ENCODE data around the gene COX6A1. TPM values are rescaled to one million over a fixed set of nuclear protein-coding genes. Genes with fewer than 3 reads are reported as not detected.

Gene COX6A1
- total and polyA plus RNA-seq, 4 donors, result 338 to 910 (median 536) TPM

- H3K4me1 ChIP-seq (ENCODE audit: control insufficient read depth in 4 of 4, insufficient read depth in 4 of 4, low read length in 3 of 4), result no peaks in the 10 kb centered on the region
- no peaks in the 10 kb centered on the region for H3K9me3 ChIP-seq (ENCODE audit: control insufficient read depth in 4 of 4, low read length in 3 of 4)
- H3K27me3 ChIP-seq (ENCODE audit: control insufficient read depth in 4 of 4, insufficient read depth in 4 of 4, low read length in 3 of 4), result no peaks in the 10 kb centered on the region
- no peak for DNase-seq (ENCODE audit: low spot score)
- no peaks in the 10 kb centered on the region for H3K36me3 ChIP-seq (ENCODE audit: control insufficient read depth in 4 of 4, insufficient read depth in 3 of 4, low read depth in 1 of 4, low read length in 3 of 4)
- H3K9ac ChIP-seq (ENCODE audit: low read depth in 1 of 2, low read length in 2 of 2), result no peak overlapping the region
- no peak for TF ChIP-seq ATF3 (IDR thresholded peaks at IDR 0.05)
- no peak for TF ChIP-seq YY1 (IDR thresholded peaks at IDR 0.05)
- no peak for TF ChIP-seq REST (IDR thresholded peaks at IDR 0.05)
- no peak for TF ChIP-seq HNF4A (conservative IDR thresholded peaks at IDR 0.05)
- TF ChIP-seq TAF1 (conservative IDR thresholded peaks at IDR 0.05), result no peak
- H3K4me3 ChIP-seq (ENCODE audit: low read depth in 1 of 3, low read length in 3 of 3), result no peak overlapping the region
- WGBS, result 78% methylated on average over 5 of the region's 5 CpGs
- H3K27ac ChIP-seq (ENCODE audit: low read depth in 1 of 2, low read length in 2 of 2), result no peak overlapping the region
Measured at GRCh38 chr12:120488057-120488640, 50.2 kb downstream of the COX6A1 start.

GRCh38 chr12:120489018-120489417, 51.1 kb downstream of the COX6A1 start:
- Histone ChIP-seq H3K4me1 (ENCODE audit: control insufficient read depth in 4 of 4, insufficient read depth in 4 of 4, low read length in 3 of 4) (no peaks in the 10 kb centered on the region), H3K9me3 (ENCODE audit: control insufficient read depth in 4 of 4, low read length in 3 of 4) (no peaks in the 10 kb centered on the region), H3K36me3 (ENCODE audit: control insufficient read depth in 4 of 4, insufficient read depth in 3 of 4, low read depth in 1 of 4, low read length in 3 of 4) (no peaks in the 10 kb centered on the region), H3K27ac (ENCODE audit: low read depth in 1 of 2, low read length in 2 of 2) (no peak overlapping the region), H3K4me3 (ENCODE audit: low read depth in 1 of 3, low read length in 3 of 3) (no peak overlapping the region), H3K9ac (ENCODE audit: low read depth in 1 of 2, low read length in 2 of 2) (no peak overlapping the region), H3K27me3 (ENCODE audit: control insufficient read depth in 4 of 4, insufficient read depth in 4 of 4, low read length in 3 of 4) (no peaks in the 10 kb centered on the region)
- 92% methylated on average over 4 of the region's 4 CpGs for WGBS
- TF ChIP-seq YY1 (IDR thresholded peaks at IDR 0.05), result no peak
- DNase-seq (ENCODE audit: low spot score), result no peak

GRCh38 chr12:120490325-120490724, 52.4 kb downstream of the COX6A1 start:
- no peak overlapping the region for H3K9ac ChIP-seq (ENCODE audit: low read depth in 1 of 2, low read length in 2 of 2)
- no peaks in the 10 kb centered on the region for H3K27me3 ChIP-seq (ENCODE audit: control insufficient read depth in 4 of 4, insufficient read depth in 4 of 4, low read length in 3 of 4)
- H3K36me3 ChIP-seq (ENCODE audit: control insufficient read depth in 4 of 4, insufficient read depth in 3 of 4, low read depth in 1 of 4, low read length in 3 of 4), result no peaks in the 10 kb centered on the region
- H3K4me3 ChIP-seq (ENCODE audit: low read depth in 1 of 3, low read length in 3 of 3), result no peak overlapping the region
- H3K9me3 ChIP-seq (ENCODE audit: control insufficient read depth in 4 of 4, low read length in 3 of 4), result no peaks in the 10 kb centered on the region
- TF ChIP-seq TAF1 (conservative IDR thresholded peaks at IDR 0.05) (no peak), HNF4A (conservative IDR thresholded peaks at IDR 0.05) (no peak), SP1 (IDR thresholded peaks at IDR 0.05) (no peak), JUND (IDR thresholded peaks at IDR 0.05) (no peak), MAX (IDR thresholded peaks at IDR 0.05) (no peak), RXRA (IDR thresholded peaks at IDR 0.05) (no peak), HNF4G (IDR thresholded peaks at IDR 0.05) (no peak), NR2F2 (IDR thresholded peaks at IDR 0.05) (no peak)
- DNase-seq (ENCODE audit: low spot score), result no peak
- 97% methylated on average over 5 of the region's 5 CpGs for WGBS
- H3K4me1 ChIP-seq (ENCODE audit: control insufficient read depth in 4 of 4, insufficient read depth in 4 of 4, low read length in 3 of 4), result peaks cover 0 to 6% (median 4%) of the 10 kb centered on the region in 4 donors
- H3K27ac ChIP-seq (ENCODE audit: low read depth in 1 of 2, low read length in 2 of 2), result no peak overlapping the region

Other genes starting within 250 kb of the COX6A1 start
- 10 to 100 TPM; 38.0 to 78.6 TPM for gene GCN1, start 243.4 kb upstream of the COX6A1 start, total RNA-seq
- gene GCN1, start 243.4 kb upstream of the COX6A1 start, polyA plus RNA-seq, result 10 to 100 TPM in 1 of 2 donors, 1 to 10 TPM in 1; 7.3 to 13.7 TPM
- 1,000 to 10,000 TPM; 1,321 to 1,770 TPM for gene RPLP0, start 237.0 kb upstream of the COX6A1 start, total RNA-seq
- gene RPLP0, start 237.0 kb upstream of the COX6A1 start, polyA plus RNA-seq, result 1,000 to 10,000 TPM in 1 of 2 donors, 100 to 1,000 TPM in 1; 472 to 1,306 TPM
- gene PXN, start 172.4 kb upstream of the COX6A1 start, total RNA-seq, result 10 to 100 TPM in 1 of 2 donors, 1 to 10 TPM in 1; 6.0 to 13.1 TPM
- 10 to 100 TPM; 12.0 to 12.6 TPM for gene PXN, start 172.4 kb upstream of the COX6A1 start, polyA plus RNA-seq
- under 1 TPM; under 0.01 TPM for gene RNU4-2, start 146.2 kb upstream of the COX6A1 start, total RNA-seq
- gene RNU4-2, start 146.2 kb upstream of the COX6A1 start, polyA plus RNA-seq, result 10 to 100 TPM in 1 of 2 donors, not detected in 1; 82.7 TPM
- under 1 TPM; under 0.01 TPM for gene RNU4-1, start 144.9 kb upstream of the COX6A1 start, total RNA-seq
- gene RNU4-1, start 144.9 kb upstream of the COX6A1 start, polyA plus RNA-seq, result 10 to 100 TPM in 1 of 2 donors, not detected in 1; 26.0 TPM
- gene SIRT4, start 135.8 kb upstream of the COX6A1 start, total RNA-seq, result 1 to 10 TPM; 1.6 to 2.3 TPM
- 1 to 10 TPM; 1.6 to 4.2 TPM for gene SIRT4, start 135.8 kb upstream of the COX6A1 start, polyA plus RNA-seq
- gene PLA2G1B, start 110.3 kb upstream of the COX6A1 start, total RNA-seq, result 1 to 10 TPM in 1 of 2 donors, under 1 TPM in 1; 0.84 to 1.4 TPM
- 1 to 10 TPM in 1 of 2 donors, under 1 TPM in 1; 0.39 to 4.6 TPM for gene PLA2G1B, start 110.3 kb upstream of the COX6A1 start, polyA plus RNA-seq
- gene MSI1, start 68.9 kb upstream of the COX6A1 start, total RNA-seq, result 1 to 10 TPM in 1 of 2 donors, not detected in 1; 1.2 TPM
- gene MSI1, start 68.9 kb upstream of the COX6A1 start, polyA plus RNA-seq, result under 1 TPM in 1 of 2 donors, not detected in 1; 0.13 TPM
- gene TRIAP1, start 8.3 kb downstream of the COX6A1 start, total RNA-seq, result 10 to 100 TPM; 11.9 to 13.3 TPM
- gene TRIAP1, start 8.3 kb downstream of the COX6A1 start, polyA plus RNA-seq, result 10 to 100 TPM; 24.7 to 39.9 TPM
- 10 to 100 TPM; 13.0 to 15.5 TPM for gene GATC, start 8.3 kb downstream of the COX6A1 start, total RNA-seq
- 10 to 100 TPM in 1 of 2 donors, 1 to 10 TPM in 1; 8.9 to 13.5 TPM for gene GATC, start 8.3 kb downstream of the COX6A1 start, polyA plus RNA-seq
- 10 to 100 TPM; 45.3 to 83.9 TPM for gene SRSF9, start 31.6 kb downstream of the COX6A1 start, total RNA-seq
- gene SRSF9, start 31.6 kb downstream of the COX6A1 start, polyA plus RNA-seq, result 10 to 100 TPM; 62.6 to 98.5 TPM
- 100 to 1,000 TPM; 101 to 143 TPM for gene DYNLL1, start 58.0 kb downstream of the COX6A1 start, total RNA-seq
- 100 to 1,000 TPM; 224 to 275 TPM for gene DYNLL1, start 58.0 kb downstream of the COX6A1 start, polyA plus RNA-seq
- 10 to 100 TPM; 25.0 to 29.9 TPM for gene COQ5, start 91.0 kb downstream of the COX6A1 start, total RNA-seq
- gene COQ5, start 91.0 kb downstream of the COX6A1 start, polyA plus RNA-seq, result 10 to 100 TPM; 31.4 to 33.6 TPM
- 100 to 1,000 TPM; 102 to 157 TPM for gene RNF10, start 96.2 kb downstream of the COX6A1 start, total RNA-seq
- 10 to 100 TPM; 48.0 to 49.6 TPM for gene RNF10, start 96.2 kb downstream of the COX6A1 start, polyA plus RNA-seq
- gene POP5, start 143.3 kb downstream of the COX6A1 start, total RNA-seq, result 10 to 100 TPM; 20.0 to 20.7 TPM
- 10 to 100 TPM; 27.3 to 37.1 TPM for gene POP5, start 143.3 kb downstream of the COX6A1 start, polyA plus RNA-seq
- gene CABP1, start 202.5 kb downstream of the COX6A1 start, total RNA-seq, result under 1 TPM; 0.05 to 0.08 TPM
- gene CABP1, start 202.5 kb downstream of the COX6A1 start, polyA plus RNA-seq, result under 1 TPM in 1 of 2 donors, not detected in 1; 0.12 TPM
- 100 to 1,000 TPM in 1 of 2 donors, 10 to 100 TPM in 1; 61.4 to 170 TPM for gene MLEC, start 249.0 kb downstream of the COX6A1 start, total RNA-seq
- gene MLEC, start 249.0 kb downstream of the COX6A1 start, polyA plus RNA-seq, result 100 to 1,000 TPM in 1 of 2 donors, 10 to 100 TPM in 1; 96.3 to 134 TPM

All from liver (tissue), 9 donors.